DMS53 treated with DMSO at 0.1 percent for 48 hours (cell line): ENCODE measurements around the gene RBPJ.
A peak's percentile ranks its signal among the peaks of the same experiment; 100 is the strongest.
"Not testable (repeated sequence)": the region's sequence is repeated elsewhere in the genome, so short reads cannot be mapped to it uniquely, and the experiment has no call there.

Experiments
- DNase-seq: peaks from one replicate; lab custom pipeline; 2025; ENCODE audit not compliant: unreplicated experiment; lab: John Stamatoyannopoulos, UW

Gene RBPJ

GRCh38 chr4:26369132-26369531 is 48.3 kb downstream of the RBPJ start:
- no peak for DNase-seq

GRCh38 chr4:26369581-26369980 is 48.8 kb downstream of the RBPJ start:
- no peak for DNase-seq

GRCh38 chr4:26372076-26372475 is 51.3 kb downstream of the RBPJ start:
- no peak for DNase-seq

GRCh38 chr4:26372525-26373172 is 51.8 kb downstream of the RBPJ start:
- peak; percentile 57 for DNase-seq

- DNase-seq = no peak
Measured at GRCh38 chr4:26375551-26375950, 54.7 kb downstream of the RBPJ start.

GRCh38 chr4:26377328-26378311 is 56.8 kb downstream of the RBPJ start:
- DNase-seq = no peak

- no peak for DNase-seq
Measured at GRCh38 chr4:26379837-26380236, 59.0 kb downstream of the RBPJ start.

GRCh38 chr4:26380740-26381139 is 59.9 kb downstream of the RBPJ start:
- DNase-seq = no peak

GRCh38 chr4:26384380-26385057 is 63.7 kb downstream of the RBPJ start:
- DNase-seq = no peak

GRCh38 chr4:26385690-26386089 is 64.9 kb downstream of the RBPJ start:
- no peak for DNase-seq

- DNase-seq = no peak
Measured at GRCh38 chr4:26386386-26386785, 65.6 kb downstream of the RBPJ start.

GRCh38 chr4:26388671-26389070 is 67.9 kb downstream of the RBPJ start:
- no peak for DNase-seq

- DNase-seq = no peak
Measured at GRCh38 chr4:26397086-26397485, 76.3 kb downstream of the RBPJ start.

- no peak for DNase-seq
Measured at GRCh38 chr4:26400132-26400531, 79.3 kb downstream of the RBPJ start.

GRCh38 chr4:26402017-26402416 is 81.2 kb downstream of the RBPJ start:
- DNase-seq = not testable (repeated sequence)

- no peak for DNase-seq
Measured at GRCh38 chr4:26402458-26402857, 81.6 kb downstream of the RBPJ start.

GRCh38 chr4:26404743-26405206 is 84.0 kb downstream of the RBPJ start:
- no peak for DNase-seq

GRCh38 chr4:26406346-26406975 is 85.6 kb downstream of the RBPJ start:
- no peak for DNase-seq

GRCh38 chr4:26407476-26407875 is 86.7 kb downstream of the RBPJ start:
- DNase-seq = no peak

- DNase-seq = peak; percentile 81
Measured at GRCh38 chr4:26410385-26411293, 89.8 kb downstream of the RBPJ start.
